Left lung (tissue), 14 donors: ENCODE data around the gene KCNK17. TPM values are rescaled to one million over a fixed set of nuclear protein-coding genes. Genes with fewer than 3 reads are reported as not detected.

Source experiments
- ATAC-seq: fragments of 200-7000 bp; cut with Tn5 transposase; one replicate; pipeline ENCODE4 v1.9.1; 2020; ENCODE audit warnings: moderate library complexity
- DNase-seq, 4 donors: peaks; one replicate each; pipeline ENCODE4 v3.0.0-alpha.2; 2013 to 2020
- H3K27ac ChIP-seq, 2 donors: fragments of 200-600 bp; sonication (generic) in 1 of 2; one replicate each; pipeline versions ENCODE4 v1.5.0 to v1.8.0; 2020 to 2021
- H3K27me3 ChIP-seq, 2 donors: fragments of 200-600 bp; sonication (generic) in 1 of 2; one replicate each; pipeline versions ENCODE4 v1.5.0 to v1.8.0; 2020 to 2021
- H3K36me3 ChIP-seq, 2 donors: fragments of 200-600 bp; sonication (generic) in 1 of 2; one replicate each; pipeline versions ENCODE4 v1.5.0 to v1.8.0; 2020 to 2021
- H3K4me1 ChIP-seq, 2 donors: fragments of 200-600 bp; one replicate each; pipeline ENCODE4 v1.8.0; 2021
- H3K4me3 ChIP-seq, 2 donors: fragments of 200-600 bp; sonication (generic) in 1 of 2; one replicate each; pipeline versions ENCODE4 v1.5.0 to v1.8.0; 2020 to 2021; ENCODE audit warnings: mild to moderate bottlenecking in 1 of 2
- H3K9me3 ChIP-seq, 2 donors: fragments of 200-600 bp; sonication (generic) in 1 of 2; one replicate each; pipeline versions ENCODE4 v1.5.0 to v1.8.0; 2020 to 2021
- intact Hi-C, 2 donors: fragments of 100-400 bp; cut with DNase I; formaldehyde crosslinking; loops; one replicate each; pipeline versions ENCODE4 v1.11.2 to v1.14.2; 2022
- long read RNA-seq, 12 donors: library from polyadenylated mRNA in 2 of 12; unstranded in 2 of 12; transcript quantifications; one replicate each; pipeline ENCODE4 v2.0.0 and lab custom pipeline, GENCODE V29; 2019 to 2026
- polyA plus RNA-seq, 6 donors: library from polyadenylated mRNA; unstranded; fragments of 120-200 nt; gene quantifications; one replicate each; pipeline ENCODE4 v1.2.1, GENCODE V29; 2013; ENCODE audit not compliant: insufficient read length in 6 of 6
- total RNA-seq, 2 donors: library from RNA; stranded (reverse); fragmentation: NEBNext Ultra II Directional; extraction: Animal tissue kit (Norgen Biotek cat#: 25700); gene quantifications; one replicate each; pipeline ENCODE4 v1.2.1, GENCODE V29; 2021
- TF ChIP-seq, protein P1 (sequence below), 2 donors: fragments of 200-600 bp; sonication (generic) in 1 of 2; IDR thresholded peaks; one replicate each; pipeline versions ENCODE4 v1.5.0 to v1.8.0; 2021; ENCODE audit warnings: antibody characterized with exemption in 2 of 2
- donor health status: DM: no; HTN: yes; CAD: no.
- donor health status: DM: no; HTN: no; CAD: no.

The KCNK17 gene, protein sequence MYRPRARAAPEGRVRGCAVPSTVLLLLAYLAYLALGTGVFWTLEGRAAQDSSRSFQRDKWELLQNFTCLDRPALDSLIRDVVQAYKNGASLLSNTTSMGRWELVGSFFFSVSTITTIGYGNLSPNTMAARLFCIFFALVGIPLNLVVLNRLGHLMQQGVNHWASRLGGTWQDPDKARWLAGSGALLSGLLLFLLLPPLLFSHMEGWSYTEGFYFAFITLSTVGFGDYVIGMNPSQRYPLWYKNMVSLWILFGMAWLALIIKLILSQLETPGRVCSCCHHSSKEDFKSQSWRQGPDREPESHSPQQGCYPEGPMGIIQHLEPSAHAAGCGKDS
- total RNA-seq (1 to 10 TPM; 4.8 to 5.2 TPM), polyA plus RNA-seq (10 to 100 TPM in 5 of 6 donors, 1 to 10 TPM in 1; 9.0 to 18.7 (median 14.5) TPM)
- long read RNA-seq, donor 1, transcript KCNK17-201 (5 exons, 1,658 nt) = major isoform, 7 of 8 reads
- long read RNA-seq, donor 1, partial matches to known transcripts = 0 of 8 reads
- long read RNA-seq, donor 1, other reads (novel, unspliced or antisense) = 0 of 8 reads
- long read RNA-seq, donor 2, partial matches to known transcripts = 0 of 3 reads
- long read RNA-seq, donor 2, other reads (novel, unspliced or antisense) = 0 of 3 reads
- long read RNA-seq, donor 3, partial matches to known transcripts = 0 of 3 reads
- long read RNA-seq, donor 3, other reads (novel, unspliced or antisense) = 0 of 3 reads
- long read RNA-seq, donor 4, transcript KCNK17-201 (5 exons, 1,658 nt) = major isoform, 8 of 8 reads
- long read RNA-seq, donor 4, partial matches to known transcripts = 0 of 8 reads
- long read RNA-seq, donor 4, other reads (novel, unspliced or antisense) = 0 of 8 reads
- long read RNA-seq, donor 5, transcript KCNK17-201 (5 exons, 1,658 nt) = major isoform, 7 of 7 reads
- long read RNA-seq, donor 5, partial matches to known transcripts = 0 of 7 reads
- long read RNA-seq, donor 5, other reads (novel, unspliced or antisense) = 0 of 7 reads
- long read RNA-seq, donor 6, partial matches to known transcripts = 0 of 4 reads
- long read RNA-seq, donor 6, other reads (novel, unspliced or antisense) = 0 of 4 reads
- long read RNA-seq, donor 7, partial matches to known transcripts = 0 of 3 reads
- long read RNA-seq, donor 7, other reads (novel, unspliced or antisense) = 0 of 3 reads
- long read RNA-seq, donor 8, transcript KCNK17-201 (5 exons, 1,658 nt) = major isoform, 7 of 17 reads
- long read RNA-seq, donor 8, partial matches to known transcripts = 10 of 17 reads
- long read RNA-seq, donor 8, other reads (novel, unspliced or antisense) = 0 of 17 reads
- long read RNA-seq, donor 9 = 0 reads
- long read RNA-seq, donor 10, transcript KCNK17-201 (5 exons, 1,658 nt) = major isoform, 14 of 17 reads
- long read RNA-seq, donor 10, partial matches to known transcripts = 0 of 17 reads
- long read RNA-seq, donor 10, other reads (novel, unspliced or antisense) = 3 of 17 reads
- long read RNA-seq, donor 11 = 0 reads
- long read RNA-seq, donor 12, partial matches to known transcripts = 0 of 5 reads
- long read RNA-seq, donor 12, other reads (novel, unspliced or antisense) = 0 of 5 reads

DNA sequence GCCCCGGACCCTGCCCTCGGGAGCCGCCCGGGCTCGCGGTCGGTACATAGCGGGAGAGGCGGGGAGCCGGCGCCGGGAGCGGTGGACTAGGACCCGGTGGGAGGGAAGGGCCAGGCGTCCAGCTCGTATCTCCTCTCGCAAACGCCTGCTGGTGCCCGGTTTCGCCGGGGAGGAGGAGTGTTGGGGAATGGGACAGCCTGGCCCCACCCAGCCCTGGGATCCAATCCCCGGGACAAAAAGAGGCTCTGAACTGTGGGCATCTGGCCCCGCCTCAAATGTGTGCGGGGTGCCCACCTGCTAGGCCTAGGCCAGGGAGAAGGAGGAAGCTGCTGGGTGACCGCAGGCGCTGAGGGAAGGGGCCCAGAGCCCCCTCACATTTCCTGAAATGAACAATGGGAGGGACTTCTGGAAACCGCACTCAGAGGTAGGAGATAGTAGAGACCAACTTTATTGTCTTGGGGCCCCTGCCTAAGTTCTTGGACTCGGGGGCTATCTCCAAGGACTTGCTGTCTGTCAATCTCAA lies at the start of gene KCNK17:
TSS of gene KCNK17 (minus strand) at position 147 of the 523 bp plus-strand sequence. CDS start at position 48, 99 bp downstream.
- intact Hi-C loops = no loop called here
- Histone ChIP-seq H3K27ac (no peak within 1 kb of the TSS), H3K36me3 (no peaks in the 10 kb centered on the region), H3K4me3 (peak within 1 kb of the TSS; percentile 3 to 30), H3K27me3 (peaks cover 22 to 59% of the 10 kb centered on the region in 2 donors), H3K9me3 (no peaks in the 10 kb centered on the region), H3K4me1 (peaks cover 8 to 21% of the 10 kb centered on the region in 2 donors)
- DNase-seq = peak in 1 of 4 donors; percentile 82
- no peak for ATAC-seq
- TF ChIP-seq, protein P1, sequence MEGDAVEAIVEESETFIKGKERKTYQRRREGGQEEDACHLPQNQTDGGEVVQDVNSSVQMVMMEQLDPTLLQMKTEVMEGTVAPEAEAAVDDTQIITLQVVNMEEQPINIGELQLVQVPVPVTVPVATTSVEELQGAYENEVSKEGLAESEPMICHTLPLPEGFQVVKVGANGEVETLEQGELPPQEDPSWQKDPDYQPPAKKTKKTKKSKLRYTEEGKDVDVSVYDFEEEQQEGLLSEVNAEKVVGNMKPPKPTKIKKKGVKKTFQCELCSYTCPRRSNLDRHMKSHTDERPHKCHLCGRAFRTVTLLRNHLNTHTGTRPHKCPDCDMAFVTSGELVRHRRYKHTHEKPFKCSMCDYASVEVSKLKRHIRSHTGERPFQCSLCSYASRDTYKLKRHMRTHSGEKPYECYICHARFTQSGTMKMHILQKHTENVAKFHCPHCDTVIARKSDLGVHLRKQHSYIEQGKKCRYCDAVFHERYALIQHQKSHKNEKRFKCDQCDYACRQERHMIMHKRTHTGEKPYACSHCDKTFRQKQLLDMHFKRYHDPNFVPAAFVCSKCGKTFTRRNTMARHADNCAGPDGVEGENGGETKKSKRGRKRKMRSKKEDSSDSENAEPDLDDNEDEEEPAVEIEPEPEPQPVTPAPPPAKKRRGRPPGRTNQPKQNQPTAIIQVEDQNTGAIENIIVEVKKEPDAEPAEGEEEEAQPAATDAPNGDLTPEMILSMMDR (IDR thresholded peaks at IDR 0.05) = no peak

DNA sequence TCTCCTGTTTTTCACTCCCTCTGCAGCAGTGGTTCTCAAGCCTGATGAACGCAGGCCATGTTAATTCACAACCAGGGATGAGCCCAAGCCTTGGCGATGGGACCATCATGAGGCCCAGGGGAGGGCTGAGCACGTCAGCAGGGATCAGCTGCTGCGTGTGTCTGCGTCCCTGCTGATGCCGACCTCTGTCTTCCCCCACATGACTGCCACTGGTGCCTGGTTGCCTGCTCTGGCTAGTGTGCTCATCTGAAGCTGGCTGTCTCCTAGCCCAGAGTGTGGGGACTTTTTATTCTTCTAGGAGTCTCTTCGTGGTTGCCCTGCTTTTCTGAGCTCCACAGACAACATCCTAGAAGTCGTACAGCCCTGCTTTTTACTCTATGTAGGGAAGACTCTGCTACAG lies 49.1 kb upstream of the KCNK17 start:
- H3K9me3 ChIP-seq = no peaks in the 10 kb centered on the region
- H3K36me3 ChIP-seq = no peaks in the 10 kb centered on the region
- peaks cover 0 to 5% of the 10 kb centered on the region in 2 donors for H3K4me1 ChIP-seq
- no peak for DNase-seq
- no peak overlapping the region for H3K4me3 ChIP-seq
- intact Hi-C loops = loop anchor here in 1 of 2 donors (10.0 kb wide), 1 partner anchor 522 kb away; no protein-coding TSS in a partner anchor
- TF ChIP-seq, protein P1 (IDR thresholded peaks at IDR 0.05) = no peak
- ATAC-seq = no peak
- no peaks in the 10 kb centered on the region for H3K27me3 ChIP-seq
- H3K27ac ChIP-seq = no peak overlapping the region

DNA sequence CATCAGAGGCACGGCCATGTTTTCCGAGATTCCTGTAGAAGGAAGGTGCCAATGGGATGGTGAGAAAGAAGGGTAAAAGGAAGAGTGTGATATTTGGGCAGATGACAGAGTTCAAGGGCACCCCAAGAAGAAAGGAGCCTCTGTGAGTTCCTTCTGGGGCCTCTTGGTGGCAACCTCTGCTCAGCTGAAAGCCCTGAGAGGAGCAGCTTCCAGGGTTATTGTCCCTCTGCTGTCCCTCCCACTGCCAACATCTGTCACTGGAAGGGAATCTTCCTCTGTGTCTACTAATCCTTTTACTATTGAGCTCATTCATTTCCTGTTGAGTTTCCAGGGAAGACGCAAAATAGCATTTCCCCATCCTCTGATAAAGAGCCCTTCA lies 48.3 kb upstream of the KCNK17 start:
- H3K27ac ChIP-seq = no peak overlapping the region
- H3K4me1 ChIP-seq = peaks cover 0 to 5% of the 10 kb centered on the region in 2 donors
- no peaks in the 10 kb centered on the region for H3K9me3 ChIP-seq
- TF ChIP-seq, protein P1 (IDR thresholded peaks at IDR 0.05) = no peak
- ATAC-seq (peak; percentile 13), DNase-seq (no peak)
- no peaks in the 10 kb centered on the region for H3K36me3 ChIP-seq
- H3K27me3 ChIP-seq = no peaks in the 10 kb centered on the region
- no peak overlapping the region for H3K4me3 ChIP-seq
- intact Hi-C loops = loop anchor here in 1 of 2 donors (10.0 kb wide), 1 partner anchor 522 kb away; no protein-coding TSS in a partner anchor

DNA sequence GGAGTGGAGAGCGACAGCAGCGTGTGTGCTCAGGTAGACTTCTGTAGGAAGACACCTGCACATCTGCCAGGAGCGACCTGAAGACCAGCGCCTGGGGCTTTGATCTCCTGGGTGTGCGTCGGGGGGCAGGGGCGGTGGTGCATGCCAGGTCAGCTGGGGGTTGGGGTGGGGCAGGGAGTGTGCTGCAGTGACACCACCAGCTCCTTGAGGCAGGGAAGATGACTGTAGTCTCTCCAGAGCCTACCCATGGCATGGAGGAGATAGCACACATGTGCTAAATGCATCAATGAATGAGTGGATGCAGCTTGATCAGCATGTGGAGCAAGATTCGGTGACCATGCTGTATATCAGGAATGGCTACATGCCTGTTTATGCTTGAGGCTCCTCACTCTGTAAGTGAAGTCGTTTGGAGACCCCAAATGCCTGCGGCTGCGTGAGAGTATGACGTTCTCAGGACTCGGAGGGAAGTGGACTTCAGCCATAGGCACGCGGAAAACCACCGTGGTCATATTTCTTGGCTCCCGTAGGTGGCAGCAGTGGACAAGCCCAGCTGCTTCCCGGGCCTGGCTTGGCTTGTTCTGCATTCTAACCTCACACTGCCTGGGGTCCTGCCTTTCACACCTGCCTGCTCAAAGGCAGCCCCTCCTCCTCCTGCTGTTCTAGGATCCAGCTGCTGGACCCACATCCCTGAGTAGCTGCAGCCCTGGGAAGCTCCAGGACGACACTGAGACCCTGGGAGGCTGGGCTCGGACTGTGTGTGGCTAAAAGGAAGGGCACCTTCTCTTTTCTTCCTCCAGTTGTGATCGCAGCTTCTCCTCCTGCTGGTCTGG lies 47.7 kb upstream of the KCNK17 start:
- Histone ChIP-seq H3K4me3 (no peak overlapping the region), H3K27me3 (no peaks in the 10 kb centered on the region), H3K9me3 (no peaks in the 10 kb centered on the region), H3K27ac (no peak overlapping the region), H3K36me3 (no peaks in the 10 kb centered on the region), H3K4me1 (peaks cover 0 to 5% of the 10 kb centered on the region in 2 donors)
- intact Hi-C loops = loop anchor here in 1 of 2 donors (10.0 kb wide), 1 partner anchor 523 kb away; no protein-coding TSS in a partner anchor
- ATAC-seq (peak; percentile 93), DNase-seq (peak in 3 of 4 donors; percentile 58 to 81 (median 75))
- TF ChIP-seq, protein P1 (IDR thresholded peaks at IDR 0.05) = peak; percentile 69 to 73
